GM23248 (cell line): ENCODE data around the gene LGI4. TPM values are rescaled to one million over a fixed set of nuclear protein-coding genes. Genes with fewer than 3 reads are reported as not detected.

Experiments
- DNase-seq: peaks from one replicate; pipeline ENCODE4 v3.0.0-alpha.2; 2015
- H2AFZ ChIP-seq: fragments of 200-600 bp; sonication (generic); 2 replicates; pipeline ENCODE4 v1.6.1; 2016; ENCODE audit warnings: antibody characterized with exemption
- H3F3A ChIP-seq: fragments of 200-600 bp; sonication (generic); 2 replicates; pipeline ENCODE4 v1.6.1; 2016; ENCODE audit warnings: mild to moderate bottlenecking, antibody characterized with exemption, mixed run types; ENCODE audit not compliant: insufficient read depth
- H3K27ac ChIP-seq: fragments of 200-600 bp; sonication (generic); 2 replicates; pipeline ENCODE4 v1.5.1; 2016; ENCODE audit warnings: mild to moderate bottlenecking
- H3K27me3 ChIP-seq: fragments of 200-600 bp; sonication (generic); replicated peaks from 2 replicates; pipeline ENCODE4 v1.6.1; 2016; ENCODE audit warnings: mild to moderate bottlenecking; ENCODE audit not compliant: insufficient read depth
- H3K36me3 ChIP-seq: fragments of 200-600 bp; sonication (generic); 2 replicates; pipeline ENCODE4 v1.6.1; 2016; ENCODE audit warnings: low read depth, mild to moderate bottlenecking
- H3K4me1 ChIP-seq: fragments of 200-600 bp; sonication (generic); 2 replicates; pipeline ENCODE4 v1.6.1; 2016; ENCODE audit warnings: mild to moderate bottlenecking; ENCODE audit not compliant: insufficient read depth
- H3K4me2 ChIP-seq: fragments of 200-600 bp; sonication (generic); one replicate; pipeline ENCODE4 v1.6.1; 2016; ENCODE audit warnings: mild to moderate bottlenecking; ENCODE audit not compliant: unreplicated experiment
- H3K4me3 ChIP-seq: fragments of 200-600 bp; sonication (generic); 2 replicates; pipeline ENCODE4 v1.5.1; 2016; ENCODE audit warnings: mild to moderate bottlenecking
- H3K79me2 ChIP-seq: fragments of 200-600 bp; sonication (generic); 2 replicates; pipeline ENCODE4 v1.6.1; 2016; ENCODE audit warnings: mild to moderate bottlenecking; ENCODE audit not compliant: insufficient read depth
- H3K9ac ChIP-seq: fragments of 200-600 bp; sonication (generic); 2 replicates; pipeline ENCODE4 v1.6.1; 2016; ENCODE audit warnings: mild to moderate bottlenecking
- H3K9me2 ChIP-seq: fragments of 200-600 bp; sonication (generic); 2 replicates; pipeline ENCODE4 v1.6.1; 2016; ENCODE audit warnings: mixed run types, mild to moderate bottlenecking, moderate library complexity; ENCODE audit not compliant: insufficient read depth
- H3K9me3 ChIP-seq: fragments of 200-600 bp; sonication (generic); one replicate; pipeline ENCODE4 v1.6.1; 2017; ENCODE audit warnings: low read depth
- H4K20me1 ChIP-seq: fragments of 200-600 bp; sonication (generic); 2 replicates; pipeline ENCODE4 v1.6.0; 2016; ENCODE audit not compliant: insufficient read depth
- EZH2 ChIP-seq: fragments of 200-600 bp; sonication (generic); IDR thresholded peaks from 2 replicates; pipeline ENCODE4 v1.6.1; 2018; ENCODE audit warnings: antibody characterized with exemption, mild to moderate bottlenecking; ENCODE audit not compliant: insufficient read depth, poor library complexity, severe bottlenecking
- EZH2phosphoT487 ChIP-seq: fragments of 200-600 bp; sonication (generic); IDR thresholded peaks from 2 replicates; pipeline ENCODE4 v1.6.1; 2018; ENCODE audit warnings: antibody characterized with exemption, moderate library complexity, mild to moderate bottlenecking, low read depth; ENCODE audit not compliant: insufficient read depth
- WGBS, 2 experiments: methylation state at CpG; one replicate each; pipeline ENCODE4 v1.1.6; 2015 to 2017; ENCODE audit warnings: low lambda C conversion rate in 2 of 2, low coverage in 1 of 2; ENCODE audit errors: missing lambda C conversion rate in 2 of 2; 5-methylcytosine and 5-hydroxymethylcytosine counted together
- in situ Hi-C: fragments of 300-500 bp; cut with MboI; formaldehyde crosslinking; loops from 2 replicates; pipeline ENCODE4 v1.15.0; 2020
- polyA plus RNA-seq: library from polyadenylated mRNA; unstranded; fragments of >200 nt; fragmentation: Nextera tagmentation; extraction: Ambion mirVana; gene quantifications from 2 replicates; pipeline ENCODE4 v1.2.1, GENCODE V29; 2016
- total RNA-seq: library from RNA; depleted of rRNA; stranded (reverse); fragments of >200 nt; shearing (Covaris generic); gene quantifications from 2 replicates; pipeline ENCODE4 v1.2.3, GENCODE V29; 2014

Gene LGI4
- total and polyA plus RNA-seq, 2 experiments from 2014 or later = 0.06 to 0.86 TPM

GRCh38 chr19:35171730-35172129 is 36.9 kb upstream of the LGI4 start:
- WGBS, 2 experiments = 23 to 32% methylated on average over 3 of the region's 3 CpGs

GRCh38 chr19:35170359-35171061 is 35.7 kb upstream of the LGI4 start:
- in situ Hi-C loops = no loop called here
- H3K9me3 ChIP-seq = no peaks in the 10 kb centered on the region
- no peaks in the 10 kb centered on the region for H4K20me1 ChIP-seq
- TF ChIP-seq EZH2phosphoT487 (no peak), EZH2 (no peak)
- no peaks in the 10 kb centered on the region for H3K27me3 ChIP-seq
- H3K4me1 ChIP-seq = peaks cover 6% of the 10 kb centered on the region
- H3K4me3 ChIP-seq = no peak overlapping the region
- no peak overlapping the region for H3K27ac ChIP-seq
- H3K36me3 ChIP-seq = peaks cover 16% of the 10 kb centered on the region; the same call in 1 of the 2 replicates
- H2AFZ ChIP-seq = no peak overlapping the region
- H3K4me2 ChIP-seq = no peak overlapping the region
- WGBS, 2 experiments = 60 to 62% methylated on average over 7 of the region's 7 CpGs
- H3K9me2 ChIP-seq = no peaks in the 10 kb centered on the region
- H3K79me2 ChIP-seq = no peaks in the 10 kb centered on the region
- DNase-seq = no peak
- no peak overlapping the region for H3K9ac ChIP-seq
- H3F3A ChIP-seq = peaks cover 10% of the 10 kb centered on the region; the same call in 1 of the 2 replicates

More at GRCh38 chr19:35171730-35172129, 36.9 kb upstream of the LGI4 start:
- Histone ChIP-seq H3K27ac (no peak overlapping the region), H3K27me3 (no peaks in the 10 kb centered on the region), H3K9me2 (no peaks in the 10 kb centered on the region), H3K4me1 (peaks cover 13% of the 10 kb centered on the region), H3K4me3 (no peak overlapping the region), H4K20me1 (no peaks in the 10 kb centered on the region), H3K79me2 (no peaks in the 10 kb centered on the region), H3K9ac (no peak overlapping the region), H3K9me3 (no peaks in the 10 kb centered on the region), H2AFZ (no peak overlapping the region), H3K4me2 (no peak overlapping the region), H3F3A (peaks cover 15% of the 10 kb centered on the region), H3K36me3 (peaks cover 4% of the 10 kb centered on the region; the same call in 1 of the 2 replicates)
- in situ Hi-C loops = no loop called here
- no peak for DNase-seq
- TF ChIP-seq EZH2phosphoT487 (no peak), EZH2 (no peak)

- no peak for TF ChIP-seq EZH2phosphoT487
- TF ChIP-seq EZH2 = no peak
- in situ Hi-C loops = no loop called here
- peaks cover 27% of the 10 kb centered on the region for H3K36me3 ChIP-seq
These were observed 34.5 kb upstream of the LGI4 start for GRCh38 chr19:35169221-35169995.

GRCh38 chr19:35168196-35168595 is 33.3 kb upstream of the LGI4 start:
- H3K36me3 ChIP-seq = peaks cover 35% of the 10 kb centered on the region

More at GRCh38 chr19:35169221-35169995, 34.5 kb upstream of the LGI4 start:
- H3K4me3 ChIP-seq = no peak overlapping the region
- 67 to 73% methylated on average over 16 to 18 of the region's 18 CpGs for WGBS, 2 experiments
- no peak overlapping the region for H2AFZ ChIP-seq
- H3K79me2 ChIP-seq = no peaks in the 10 kb centered on the region
- no peaks in the 10 kb centered on the region for H4K20me1 ChIP-seq
- no peaks in the 10 kb centered on the region for H3K9me3 ChIP-seq
- H3K4me1 ChIP-seq = peaks cover 6% of the 10 kb centered on the region
- no peak overlapping the region for H3K9ac ChIP-seq
- no peak overlapping the region for H3K4me2 ChIP-seq
- no peak overlapping the region for H3K27ac ChIP-seq
- DNase-seq = no peak
- no peaks in the 10 kb centered on the region for H3K9me2 ChIP-seq
- no peaks in the 10 kb centered on the region for H3K27me3 ChIP-seq
- 0 out of 2 replicates have a peak, but pooled peaks cover 4% of the 10 kb centered on the region for H3F3A ChIP-seq

More at GRCh38 chr19:35168196-35168595, 33.3 kb upstream of the LGI4 start:
- Histone ChIP-seq H3K9me2 (no peaks in the 10 kb centered on the region), H3K79me2 (no peaks in the 10 kb centered on the region), H3F3A (0 out of 2 replicates have a peak, but pooled peaks cover 4% of the 10 kb centered on the region), H3K4me1 (peaks cover 6% of the 10 kb centered on the region), H3K4me2 (no peak overlapping the region), H3K27ac (no peak overlapping the region), H2AFZ (no peak overlapping the region), H3K27me3 (no peaks in the 10 kb centered on the region), H4K20me1 (no peaks in the 10 kb centered on the region), H3K9me3 (no peaks in the 10 kb centered on the region), H3K4me3 (no peak overlapping the region), H3K9ac (no peak overlapping the region)
- no peak for TF ChIP-seq EZH2phosphoT487
- TF ChIP-seq EZH2 = no peak
- WGBS, 2 experiments = 65 to 68% methylated on average over 3 of the region's 3 CpGs
- in situ Hi-C loops = no loop called here
- peak; percentile 53 for DNase-seq
